A673 (cell line): ENCODE measurements around the gene C10orf62. TPM values are rescaled to one million over a fixed set of nuclear protein-coding genes. Genes with fewer than 3 reads are reported as not detected.

Experiments
- BruUV-seq: library from RNA; stranded (reverse); fragments of 400-500 nt; replicated peaks from 2 replicates; lab custom pipeline; 2021; lab: Mats Ljungman, UMichigan
- CTCF ChIA-PET: fragments of 300-600 bp; sonication (Branson Sonifier 250); formaldehyde crosslinking; loops from one replicate; lab custom pipeline; 2022; ENCODE audit warnings: antibody characterized with exemption; lab: Charles Lee
- POLR2A ChIA-PET: fragments of 300-600 bp; sonication (Branson Sonifier 250); formaldehyde crosslinking; loops from one replicate; lab custom pipeline; 2022; ENCODE audit warnings: antibody characterized with exemption; ENCODE audit not compliant: low non-redundant PET; lab: Charles Lee
- DNase-seq: peaks from one replicate; pipeline ENCODE4 v3.0.0-alpha.2; 2015; ENCODE audit warnings: low spot score
- H3K27ac ChIP-seq: fragments of 200-600 bp; sonication (generic); 2 replicates; pipeline ENCODE4 v1.5.1; 2016; ENCODE audit warnings: mixed run types, low read depth, mild to moderate bottlenecking, mixed read lengths, antibody characterized with exemption, low read length; ENCODE audit not compliant: poor library complexity, severe bottlenecking
- H3K27me3 ChIP-seq: fragments of 200-600 bp; sonication (generic); replicated peaks from 2 replicates; pipeline ENCODE4 v1.6.1; 2017; ENCODE audit warnings: mixed run types, low read depth, mild to moderate bottlenecking, mixed read lengths, antibody characterized with exemption, low read length; ENCODE audit not compliant: insufficient read depth, poor library complexity
- H3K36me3 ChIP-seq: fragments of 200-600 bp; sonication (generic); 2 replicates; pipeline ENCODE4 v1.6.1; 2016; ENCODE audit warnings: mixed run types, mild to moderate bottlenecking, mixed read lengths, antibody characterized with exemption, low read length; ENCODE audit not compliant: insufficient read depth, poor library complexity, severe bottlenecking
- H3K4me1 ChIP-seq: fragments of 200-600 bp; sonication (generic); 2 replicates; pipeline ENCODE4 v1.6.1; 2017; ENCODE audit warnings: mixed run types, mild to moderate bottlenecking, mixed read lengths, antibody characterized with exemption, low read length; ENCODE audit not compliant: insufficient read depth, poor library complexity, severe bottlenecking
- H3K4me3 ChIP-seq: fragments of 200-600 bp; sonication (generic); 2 replicates; pipeline ENCODE4 v1.5.1; 2016; ENCODE audit warnings: low read depth, mixed run types, mild to moderate bottlenecking, mixed read lengths, low read length; ENCODE audit not compliant: poor library complexity, severe bottlenecking
- H3K9me3 ChIP-seq: fragments of 200-600 bp; sonication (generic); 2 replicates; pipeline ENCODE4 v1.6.1; 2016; ENCODE audit warnings: mixed run types, low read depth, mild to moderate bottlenecking, mixed read lengths, antibody characterized with exemption, low read length; ENCODE audit not compliant: poor library complexity, severe bottlenecking
- EZH2 ChIP-seq: fragments of 200-600 bp; sonication (generic); IDR thresholded peaks from 2 replicates; pipeline ENCODE4 v1.6.1; 2017; ENCODE audit warnings: borderline replicate concordance, low read depth, mild to moderate bottlenecking, mixed read lengths, antibody characterized with exemption, low read length; ENCODE audit not compliant: poor library complexity, severe bottlenecking
- intact Hi-C: fragments of 100-400 bp; cut with micrococcal nuclease; formaldehyde crosslinking; loops from one replicate; pipeline ENCODE4 v1.10.0; 2022; ENCODE audit not compliant: unreplicated experiment
- total RNA-seq: library from RNA; stranded (reverse); gene quantifications from 2 replicates; pipeline ENCODE4 v1.2.3, GENCODE V29; 2021
- TF ChIP-seq, protein P1 (sequence below): fragments of 300-800, 200-600 bp; sonication (generic); conservative IDR thresholded peaks from 2 replicates; pipeline ENCODE4 v1.5.1; 2017; ENCODE audit warnings: low read depth, mild to moderate bottlenecking, antibody characterized with exemption, low read length, moderate library complexity, mixed read lengths

C10orf62 gene
- total RNA-seq, 1 experiment from 2014 or later: not detected

DNA sequence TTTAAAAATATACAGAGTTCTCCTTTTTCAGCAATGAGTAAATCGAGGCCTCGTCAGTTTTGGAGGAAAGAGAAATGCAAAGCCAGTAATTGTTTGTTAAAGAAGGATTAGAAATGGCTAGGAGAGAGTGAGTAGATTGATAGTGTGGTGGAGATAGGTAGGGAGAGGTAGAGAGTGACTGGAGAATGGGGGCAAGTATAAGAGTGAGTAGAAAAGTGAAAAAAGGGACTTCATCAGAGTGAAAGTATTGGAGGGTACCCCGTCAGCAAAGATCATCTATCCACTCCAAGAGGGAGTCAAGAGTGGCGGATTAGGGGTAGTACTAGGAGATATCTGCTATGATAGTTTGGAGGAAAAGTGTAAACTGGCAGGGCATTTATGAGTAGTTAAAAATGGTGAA lies 26.2 kb upstream of the C10orf62 start:
- Histone ChIP-seq H3K9me3 (no peaks in the 10 kb centered on the region), H3K27ac (no peak overlapping the region), H3K36me3 (no peaks in the 10 kb centered on the region), H3K27me3 (no peaks in the 10 kb centered on the region), H3K4me3 (no peak overlapping the region), H3K4me1 (no peaks in the 10 kb centered on the region)
- BruUV-seq: no TSS peak
- TF ChIP-seq, protein P1, sequence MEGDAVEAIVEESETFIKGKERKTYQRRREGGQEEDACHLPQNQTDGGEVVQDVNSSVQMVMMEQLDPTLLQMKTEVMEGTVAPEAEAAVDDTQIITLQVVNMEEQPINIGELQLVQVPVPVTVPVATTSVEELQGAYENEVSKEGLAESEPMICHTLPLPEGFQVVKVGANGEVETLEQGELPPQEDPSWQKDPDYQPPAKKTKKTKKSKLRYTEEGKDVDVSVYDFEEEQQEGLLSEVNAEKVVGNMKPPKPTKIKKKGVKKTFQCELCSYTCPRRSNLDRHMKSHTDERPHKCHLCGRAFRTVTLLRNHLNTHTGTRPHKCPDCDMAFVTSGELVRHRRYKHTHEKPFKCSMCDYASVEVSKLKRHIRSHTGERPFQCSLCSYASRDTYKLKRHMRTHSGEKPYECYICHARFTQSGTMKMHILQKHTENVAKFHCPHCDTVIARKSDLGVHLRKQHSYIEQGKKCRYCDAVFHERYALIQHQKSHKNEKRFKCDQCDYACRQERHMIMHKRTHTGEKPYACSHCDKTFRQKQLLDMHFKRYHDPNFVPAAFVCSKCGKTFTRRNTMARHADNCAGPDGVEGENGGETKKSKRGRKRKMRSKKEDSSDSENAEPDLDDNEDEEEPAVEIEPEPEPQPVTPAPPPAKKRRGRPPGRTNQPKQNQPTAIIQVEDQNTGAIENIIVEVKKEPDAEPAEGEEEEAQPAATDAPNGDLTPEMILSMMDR: no peak
- TF ChIP-seq EZH2: no peak
- POLR2A ChIA-PET: no interaction called here
- intact Hi-C loops: no loop called here
- DNase-seq: no peak
- CTCF ChIA-PET: no interaction called here

DNA sequence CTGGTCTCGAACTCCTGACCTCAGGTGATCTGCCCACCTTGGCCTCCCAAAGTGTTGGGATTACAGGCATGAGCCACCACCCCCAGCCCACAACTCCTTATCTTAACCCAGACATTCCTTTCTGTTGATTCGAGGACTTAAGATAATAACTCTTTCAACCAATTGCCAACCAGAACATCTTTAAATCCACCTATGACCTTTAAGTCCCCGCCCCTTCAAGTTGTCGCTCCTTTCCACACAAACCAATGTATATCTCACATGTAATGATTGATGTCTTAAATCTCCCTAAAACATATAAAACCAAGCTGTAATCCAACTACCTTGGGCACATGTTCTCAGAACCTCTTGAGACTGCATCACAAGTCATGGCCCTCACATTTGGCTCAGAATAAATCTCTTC lies 24.7 kb upstream of the C10orf62 start:
- ChIA-PET CTCF (no interaction called here), POLR2A (no interaction called here)
- BruUV-seq: no TSS peak
- Histone ChIP-seq H3K27me3 (no peaks in the 10 kb centered on the region), H3K4me3 (no peak overlapping the region), H3K4me1 (no peaks in the 10 kb centered on the region), H3K9me3 (no peaks in the 10 kb centered on the region), H3K36me3 (no peaks in the 10 kb centered on the region), H3K27ac (no peak overlapping the region)
- intact Hi-C loops: no loop called here
- no peak for DNase-seq
- no peak for TF ChIP-seq EZH2
- TF ChIP-seq, protein P1: no peak

DNA sequence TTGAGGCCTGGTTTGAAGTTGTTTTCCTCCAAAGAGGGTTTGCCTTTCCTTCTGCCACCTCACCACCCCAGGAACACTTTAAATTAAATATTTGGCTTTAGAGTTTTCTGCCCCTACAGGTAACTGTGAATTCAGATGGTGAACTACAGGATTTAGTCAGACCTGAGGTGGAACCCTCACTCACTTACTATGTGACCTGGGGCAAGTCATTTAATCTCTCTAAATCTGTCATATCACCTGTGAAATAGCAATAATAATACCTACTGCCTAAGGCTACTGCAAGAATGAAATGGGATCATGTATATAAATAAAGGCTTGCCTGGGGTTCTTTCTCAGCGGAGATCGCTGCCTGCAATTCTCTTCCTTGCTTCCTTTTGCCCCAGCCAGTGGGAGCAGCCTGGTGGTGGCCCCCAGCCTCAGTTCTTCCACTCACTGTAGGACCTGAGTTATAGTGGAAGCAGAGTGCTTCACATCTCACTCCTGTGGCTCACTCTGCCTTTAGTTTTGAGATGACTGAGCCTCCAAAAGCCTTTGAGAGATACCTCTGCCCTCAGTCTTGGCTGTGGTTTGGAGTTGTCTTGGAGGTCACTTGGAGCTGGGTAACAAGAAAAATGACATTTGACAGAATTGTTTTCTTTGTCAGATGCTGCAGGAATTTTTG lies 23.1 kb upstream of the C10orf62 start:
- no peak overlapping the region for H3K27ac ChIP-seq
- DNase-seq: no peak
- intact Hi-C loops: no loop called here
- H3K9me3 ChIP-seq: no peaks in the 10 kb centered on the region
- CTCF ChIA-PET: no interaction called here
- no peaks in the 10 kb centered on the region for H3K36me3 ChIP-seq
- no peak overlapping the region for H3K4me3 ChIP-seq
- no peaks in the 10 kb centered on the region for H3K27me3 ChIP-seq
- no TSS peak for BruUV-seq
- H3K4me1 ChIP-seq: no peaks in the 10 kb centered on the region
- TF ChIP-seq, protein P1: no peak
- TF ChIP-seq EZH2: no peak
- POLR2A ChIA-PET: no interaction called here
